NK-92 (cell line): Measurements from ENCODE around the gene ZNF772.
A peak's percentile ranks its signal among the peaks of the same experiment; 100 is the strongest.

Source experiments
- DNase-seq: peaks from one replicate; lab custom pipeline; 2025; ENCODE audit not compliant: unreplicated experiment; lab: John Stamatoyannopoulos, UW

The ZNF772 gene

GRCh38 chr19:57435062-57435978 lies 42.0 kb downstream of the ZNF772 start, which contains the start of gene ZNF749:
Gene ZNF749 (plus strand): TSS chr19:57435325. CDS start chr19:57435579, 254 bp downstream.
- DNase-seq = peak; percentile 82

- no peak for DNase-seq
These were observed 42.8 kb downstream of the ZNF772 start for GRCh38 chr19:57434386-57435061.

GRCh38 chr19:57421037-57421436 lies 56.3 kb downstream of the ZNF772 start:
- DNase-seq = no peak

- DNase-seq = no peak
These were observed 57.9 kb downstream of the ZNF772 start for GRCh38 chr19:57419439-57419838.
